Right hindlimb (tissue), 1 donor: Measurements from ENCODE around the gene MICU1.
"Not testable (repeated sequence)": the region's sequence is repeated elsewhere in the genome, so short reads cannot be mapped to it uniquely, and the experiment has no call there.

Experiments
- DNase-seq: peaks from one replicate; pipeline ENCODE4 v3.0.0-alpha.2; 2018

Gene MICU1

DNA sequence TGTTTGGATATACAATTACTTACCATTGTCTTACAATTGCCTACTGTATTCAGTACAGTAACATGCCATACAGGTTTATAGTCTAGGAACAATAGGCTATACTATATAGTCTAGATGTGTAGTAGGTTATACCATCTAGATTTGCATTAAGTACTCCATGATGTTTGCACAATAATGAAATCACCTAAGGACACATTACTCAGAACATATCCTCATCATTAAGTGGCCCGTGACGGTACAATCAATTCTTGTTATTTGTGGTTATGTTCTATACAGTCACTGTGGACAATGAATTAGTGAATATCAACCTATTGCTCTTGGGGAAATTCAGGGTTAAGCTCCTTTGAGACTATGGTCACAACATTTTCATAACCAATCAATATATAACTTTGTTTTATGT, 75.6 kb downstream of the MICU1 start:
- no peak for DNase-seq

DNA sequence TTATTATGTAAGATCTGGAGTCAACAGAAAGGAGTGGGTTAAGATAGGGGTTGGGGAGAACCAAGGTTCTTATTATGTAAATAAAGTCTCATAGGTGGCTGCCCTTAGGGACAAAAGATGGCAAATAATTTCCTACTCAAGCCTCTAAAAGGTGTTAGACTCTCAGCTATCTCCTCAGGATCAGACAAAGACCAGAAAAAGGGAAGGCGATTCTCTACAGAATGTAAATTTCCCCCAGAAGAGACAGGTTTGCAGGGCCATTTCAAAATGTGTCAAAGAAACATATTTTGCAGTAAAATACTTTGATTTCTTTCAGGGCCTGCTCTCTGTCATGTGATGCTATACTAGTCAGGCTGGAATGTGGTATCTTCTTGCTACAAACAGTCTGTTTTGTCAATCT, 80.3 kb downstream of the MICU1 start:
- DNase-seq = no peak

DNA sequence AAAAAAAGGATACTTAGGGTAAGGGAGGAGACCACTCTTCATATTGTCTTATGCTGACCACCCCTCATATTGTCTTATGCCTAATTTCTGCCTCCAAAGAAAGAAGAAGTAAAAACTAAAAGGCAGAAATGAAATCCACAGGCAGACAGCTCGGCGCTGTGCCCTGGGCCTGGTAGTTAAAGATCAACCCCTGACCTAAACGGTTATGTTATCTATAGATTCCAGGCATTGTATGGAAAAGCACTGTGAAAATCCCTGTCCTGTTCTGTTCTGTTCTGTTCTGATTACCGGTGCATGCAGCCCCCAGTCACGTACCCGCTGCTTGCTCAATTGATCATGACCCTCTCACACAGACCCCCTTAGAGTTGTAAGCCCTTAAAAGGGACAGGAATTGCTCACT, 82.0 kb downstream of the MICU1 start:
- DNase-seq = not testable (repeated sequence)

DNA sequence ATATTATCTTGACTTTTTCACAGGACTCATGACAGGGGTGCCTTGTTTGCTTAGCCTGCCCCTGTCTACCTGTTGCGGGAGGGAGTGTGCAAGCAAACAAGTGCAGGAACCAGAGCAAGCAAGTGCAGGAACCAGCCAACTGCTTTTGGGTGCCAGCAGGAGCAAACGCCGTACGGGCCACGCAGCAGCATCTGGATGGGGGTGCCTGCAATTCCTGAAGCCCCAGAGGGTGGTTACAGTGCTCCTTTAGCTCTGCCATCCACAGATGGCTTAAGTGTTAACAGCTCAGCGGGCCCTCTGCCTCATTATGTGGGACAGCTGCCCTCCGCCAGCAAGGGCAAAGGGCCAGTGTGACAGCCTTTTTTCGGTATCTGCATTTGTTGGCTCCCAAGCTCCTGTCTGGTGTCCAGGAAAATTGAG, 83.5 kb downstream of the MICU1 start:
- no peak for DNase-seq

DNA sequence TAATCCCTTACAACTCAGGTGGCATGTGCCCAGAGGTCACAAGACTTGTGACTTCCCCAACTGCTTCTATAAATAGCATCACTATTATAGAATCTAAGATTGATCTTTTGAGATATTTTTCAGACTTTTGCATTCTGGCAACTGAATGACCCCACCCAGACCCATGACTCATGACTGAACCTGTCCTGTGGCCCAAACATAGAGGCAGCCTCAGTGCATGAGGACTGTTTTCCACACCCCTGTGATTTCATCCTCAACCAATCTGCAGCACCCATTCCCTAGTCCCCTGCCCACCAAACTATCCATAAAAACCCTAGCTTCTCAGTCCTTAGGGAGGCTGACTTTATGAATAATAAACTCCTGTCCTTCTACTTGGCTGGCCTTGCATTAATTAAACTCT, 84.5 kb downstream of the MICU1 start:
- no peak for DNase-seq

DNA sequence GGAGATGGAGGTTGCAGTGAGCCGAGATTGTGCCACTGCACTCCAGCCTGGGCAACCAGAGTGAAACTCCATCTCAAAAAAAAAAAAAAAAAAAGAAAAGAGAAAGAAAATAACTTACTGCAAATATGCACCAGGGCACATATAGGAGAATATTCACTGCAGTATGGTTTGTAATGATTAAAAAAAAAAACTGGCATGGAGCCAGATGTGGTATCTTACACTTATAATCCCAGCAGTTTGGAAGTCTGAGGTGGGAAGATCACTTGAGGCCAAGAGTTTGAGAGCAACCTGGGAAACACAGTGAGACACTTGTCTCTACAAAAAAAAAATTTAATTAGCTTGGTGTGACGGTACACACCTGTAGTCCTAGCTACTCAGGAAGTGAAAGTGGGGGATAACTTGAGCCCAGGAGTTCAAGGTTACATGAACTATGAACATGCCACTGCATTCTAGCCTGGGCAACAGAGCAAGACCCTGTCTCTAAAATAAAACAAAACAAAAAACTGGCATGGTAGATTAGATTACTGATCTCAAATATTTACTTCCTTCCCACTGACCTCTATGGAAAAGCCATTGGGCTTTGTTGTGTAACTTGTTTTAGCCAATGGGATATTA, 85.6 kb downstream of the MICU1 start:
- no peak for DNase-seq

DNA sequence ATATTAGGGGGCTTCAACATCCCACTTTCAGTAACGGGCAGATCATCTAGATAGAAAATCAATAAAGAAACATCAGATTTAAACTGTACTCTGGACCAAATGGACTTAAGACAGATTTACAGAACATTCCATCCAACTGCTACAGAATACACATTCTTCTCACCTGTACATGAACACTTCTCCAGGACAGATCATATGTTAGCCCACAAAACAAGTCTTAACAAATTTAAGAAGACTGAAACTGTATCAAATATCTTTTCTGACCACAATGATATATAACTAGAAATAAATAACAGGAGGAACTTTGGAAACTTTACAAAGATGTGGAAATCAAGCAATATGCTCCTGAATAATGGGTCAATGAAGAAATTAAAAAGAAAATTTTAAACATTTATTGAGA, 86.7 kb downstream of the MICU1 start:
- DNase-seq = no peak

DNA sequence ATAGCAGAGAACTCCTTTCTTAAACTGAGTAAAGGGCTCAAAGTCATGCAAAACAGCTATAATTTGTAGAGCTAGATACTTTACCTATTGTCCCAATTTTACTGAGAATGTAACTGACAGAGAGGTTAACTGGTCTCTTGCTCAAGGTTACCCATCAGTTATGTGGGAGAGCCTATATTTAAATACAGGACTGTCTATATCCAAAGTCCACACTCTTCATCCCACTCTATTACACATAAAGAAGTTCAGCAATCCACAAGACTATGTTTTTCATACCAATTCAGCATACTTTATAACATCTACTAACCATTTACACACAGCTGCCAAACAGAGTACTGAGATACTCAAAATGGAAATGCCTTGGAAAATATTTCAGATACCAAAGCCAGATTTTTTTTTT, 100.2 kb downstream of the MICU1 start:
- no peak for DNase-seq

DNA sequence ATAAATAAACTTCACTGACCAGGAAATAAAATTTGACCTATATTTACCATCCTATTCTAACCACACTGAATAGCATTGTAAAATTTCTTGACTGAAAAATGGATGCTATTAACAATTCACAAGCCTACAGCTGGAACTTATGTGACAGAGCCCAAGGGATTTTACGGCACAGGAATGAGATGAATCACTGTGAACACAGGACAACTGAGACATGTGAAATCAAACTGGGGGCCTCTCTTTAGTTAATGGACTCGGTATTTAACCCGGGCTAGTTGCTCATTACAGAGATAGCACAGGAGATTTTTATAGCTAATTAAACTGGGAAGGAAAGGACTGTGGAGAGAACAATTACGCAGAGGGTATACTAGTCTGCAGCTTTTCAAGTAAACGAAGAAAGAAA, 100.6 kb downstream of the MICU1 start:
- no peak for DNase-seq

DNA sequence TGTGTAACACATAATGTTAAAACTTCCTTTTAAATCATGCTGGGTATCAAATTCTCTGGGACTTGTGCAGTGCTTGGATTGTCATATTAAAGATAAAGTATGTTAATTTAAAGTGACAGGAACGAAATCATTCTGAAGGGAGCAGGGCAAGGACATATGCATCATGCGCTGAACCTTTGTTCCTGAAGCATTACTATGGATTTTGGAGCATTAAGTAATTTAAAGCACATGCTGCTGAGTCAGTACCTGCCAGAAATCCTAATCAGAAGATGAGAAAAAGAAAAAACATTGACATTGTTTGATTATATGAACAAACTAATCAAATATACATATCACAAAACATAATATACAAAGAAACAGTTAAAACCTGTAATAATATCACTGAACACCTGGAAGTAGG, 101.4 kb downstream of the MICU1 start:
- DNase-seq = no peak

DNA sequence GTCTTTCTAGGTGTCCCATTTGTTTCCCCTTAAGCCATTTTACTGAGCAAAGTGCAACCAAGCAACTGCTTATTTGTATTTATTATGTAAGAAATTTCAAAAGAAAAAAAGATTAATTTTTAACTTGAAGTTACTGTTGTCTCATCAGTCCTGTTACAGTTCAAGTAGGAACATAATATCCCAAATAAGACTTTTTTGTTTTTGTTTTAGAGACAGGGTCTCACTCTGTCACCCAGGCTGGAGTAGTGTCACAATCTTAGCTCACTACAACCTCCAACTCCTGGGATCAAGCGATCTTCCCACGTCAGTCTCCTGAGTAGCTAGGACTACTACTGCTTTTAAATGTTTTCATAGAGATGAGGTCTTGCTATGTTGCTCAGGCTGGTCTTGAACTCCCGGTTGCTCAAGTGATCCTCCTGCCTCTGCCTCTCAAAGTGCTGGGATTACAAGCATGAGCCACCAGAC, 101.9 kb downstream of the MICU1 start:
- no peak for DNase-seq

DNA sequence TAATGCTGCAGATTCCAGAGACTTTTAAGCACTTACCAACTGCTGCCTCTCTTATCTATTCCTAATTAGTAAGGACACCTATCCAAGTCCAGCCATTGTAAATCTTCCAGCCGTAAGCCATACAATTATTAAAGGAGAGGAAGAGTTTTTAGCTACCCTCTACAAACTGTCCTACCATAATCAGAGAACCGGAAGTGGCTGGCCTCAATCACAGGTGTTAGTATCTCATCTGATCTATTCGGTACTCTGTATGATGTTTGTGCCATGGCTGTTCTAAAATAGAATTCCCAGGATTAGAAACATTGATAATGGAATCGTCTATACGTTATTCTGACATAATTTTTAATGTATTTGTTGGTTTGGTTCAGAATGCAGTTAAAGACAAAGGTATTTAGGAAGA, 102.8 kb downstream of the MICU1 start:
- no peak for DNase-seq

DNA sequence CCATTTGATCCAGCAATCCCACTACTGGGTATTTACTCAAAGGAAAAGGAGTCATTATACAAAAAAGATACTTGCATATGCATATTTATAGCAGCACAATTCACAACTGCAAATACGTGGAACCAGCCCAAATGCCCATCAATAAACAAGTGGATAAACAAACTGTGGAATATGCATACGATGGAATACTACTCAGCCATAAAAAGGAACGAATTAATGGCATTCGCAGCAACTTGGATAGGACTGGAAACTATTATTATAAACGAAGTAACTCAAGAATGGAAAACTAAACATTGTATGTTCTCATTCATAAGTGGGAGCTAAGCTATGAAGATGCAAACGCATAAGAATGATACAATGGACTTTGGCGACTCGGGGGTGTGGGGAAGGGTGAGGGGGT, 108.6 kb downstream of the MICU1 start:
- no peak for DNase-seq

DNA sequence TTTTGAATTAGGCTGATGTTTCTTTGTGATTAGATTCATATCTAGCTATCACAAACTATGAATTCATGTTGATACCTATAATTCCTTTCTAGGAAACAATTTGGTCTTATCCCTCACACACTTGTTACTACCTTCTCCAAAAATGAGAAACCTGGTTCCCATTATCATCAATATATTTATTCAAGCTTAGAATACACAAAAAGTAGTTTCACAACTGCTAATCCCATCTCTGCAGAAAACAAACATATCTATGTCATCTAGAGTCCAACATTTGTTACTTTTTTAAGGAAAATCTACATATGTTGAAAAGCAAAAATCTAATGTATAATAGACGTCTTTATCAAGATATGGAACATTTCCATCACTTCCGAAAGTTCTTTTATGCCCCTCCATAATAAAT, 110.4 kb downstream of the MICU1 start:
- DNase-seq = no peak

DNA sequence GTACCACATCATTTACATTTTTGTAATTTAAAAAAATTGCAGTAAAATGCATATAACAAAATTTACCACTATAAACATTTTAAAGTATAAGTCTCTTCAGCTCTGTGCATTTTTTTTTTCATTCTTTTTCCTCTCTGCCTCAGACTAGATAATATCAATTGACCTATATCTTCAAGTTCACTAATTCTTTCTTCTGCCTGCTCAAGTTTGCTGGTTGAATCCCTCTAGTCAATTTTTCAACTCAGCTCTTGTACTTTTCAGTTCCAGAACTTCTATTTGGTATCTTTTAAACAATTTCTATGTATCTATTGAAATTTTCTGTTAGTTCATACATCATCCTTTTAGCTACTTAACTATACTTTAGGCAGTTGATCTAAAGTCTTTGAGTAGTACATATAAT, 112.0 kb downstream of the MICU1 start:
- no peak for DNase-seq

DNA sequence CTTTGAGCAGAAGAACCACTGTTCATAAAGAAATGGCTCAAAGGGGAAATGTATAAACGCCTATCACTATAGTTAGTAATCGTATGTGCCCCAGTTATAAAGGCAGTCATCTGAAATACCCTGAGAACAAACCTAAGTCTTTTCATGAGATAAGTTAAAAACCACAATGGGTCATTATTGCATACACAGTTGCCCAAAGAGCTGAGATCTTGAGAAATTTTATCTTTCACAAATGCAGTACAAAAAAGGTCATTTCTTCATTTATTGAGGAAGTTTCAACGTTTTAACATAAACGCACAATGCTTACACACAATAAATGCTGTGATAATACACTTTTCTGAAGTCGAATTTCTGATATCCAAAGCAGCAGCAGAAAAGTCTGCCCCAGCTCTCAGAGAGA, 114.4 kb downstream of the MICU1 start:
- no peak for DNase-seq

DNA sequence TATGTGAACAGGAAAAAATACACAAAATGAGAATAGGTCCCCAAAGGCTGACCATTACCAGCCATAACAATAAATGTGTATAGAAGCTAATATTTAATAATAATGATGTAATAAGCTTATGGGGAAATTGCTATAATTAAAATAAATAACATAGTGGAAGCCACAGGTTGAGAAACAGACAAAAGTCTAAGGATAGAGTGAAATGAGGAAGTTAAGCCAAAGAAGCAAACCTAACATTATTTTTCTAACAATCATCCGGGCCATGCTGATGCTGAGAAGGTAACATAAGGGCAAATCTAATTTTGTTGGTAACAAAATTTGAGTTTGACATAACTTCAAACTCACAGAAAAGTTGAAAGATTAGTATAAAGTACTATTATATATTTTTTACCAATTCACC, 115.9 kb downstream of the MICU1 start:
- DNase-seq = no peak

DNA sequence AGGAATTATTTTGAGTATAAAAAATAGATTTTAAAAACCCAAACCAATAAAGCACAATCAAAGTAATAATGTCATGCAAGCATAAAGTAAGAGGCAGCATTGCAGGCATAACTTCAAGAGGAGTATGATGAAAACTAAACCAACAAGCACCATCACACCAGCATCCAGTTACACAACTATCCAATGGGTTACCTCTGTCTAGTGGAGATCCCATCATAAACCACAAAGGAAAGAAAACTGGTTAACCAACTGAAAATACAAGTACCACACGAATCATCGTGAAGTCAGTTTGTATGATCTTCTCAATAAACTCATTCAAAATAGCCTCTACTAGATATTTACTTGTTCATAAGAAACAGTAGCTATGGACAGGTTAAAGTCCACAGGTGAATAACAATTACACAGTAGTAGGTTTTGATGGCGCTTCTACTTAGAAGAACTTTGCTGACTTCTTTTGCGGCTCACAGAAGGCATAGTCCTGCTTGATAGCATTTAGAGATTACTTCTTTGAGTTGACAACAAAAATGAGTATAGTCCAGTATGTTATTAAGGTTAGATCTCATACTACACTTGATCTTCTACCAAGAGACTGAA, 116.6 kb downstream of the MICU1 start:
- no peak for DNase-seq

DNA sequence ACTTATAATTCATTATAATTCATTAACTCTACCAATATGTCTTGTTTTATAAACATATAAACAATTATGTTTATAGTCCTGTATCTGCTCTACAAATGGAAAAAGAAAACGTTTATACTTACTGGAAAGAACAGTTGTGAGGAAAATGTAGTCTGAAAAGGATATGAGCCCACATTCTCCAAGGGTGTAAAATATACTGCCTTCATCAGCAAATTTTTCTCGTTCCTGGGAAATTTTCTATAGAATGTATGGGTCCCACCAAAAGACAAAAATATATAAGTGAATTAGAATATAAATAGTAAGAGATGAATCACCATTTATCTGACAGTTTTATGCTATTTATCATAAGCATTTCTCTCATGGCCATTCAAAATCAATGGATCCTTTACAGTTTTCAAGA, 117.8 kb downstream of the MICU1 start:
- DNase-seq = no peak

DNA sequence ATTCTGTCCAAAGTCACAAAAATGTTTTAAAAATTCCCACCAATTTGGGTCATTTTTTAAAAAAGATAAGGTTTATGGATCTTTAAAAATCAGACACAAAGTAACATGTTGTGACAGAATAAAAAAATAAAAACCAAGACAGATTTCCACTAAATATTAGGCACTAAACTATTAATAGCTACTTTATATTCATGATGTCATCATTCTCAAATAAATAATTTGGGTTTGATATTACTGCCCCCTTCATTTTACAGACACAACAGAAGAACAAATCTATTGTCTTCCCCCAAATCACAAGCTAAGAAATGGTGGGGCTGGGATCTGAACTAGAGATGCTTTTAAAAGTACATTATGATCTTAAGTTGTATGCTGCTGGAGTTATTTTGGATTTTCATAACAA, 119.4 kb downstream of the MICU1 start:
- no peak for DNase-seq

DNA sequence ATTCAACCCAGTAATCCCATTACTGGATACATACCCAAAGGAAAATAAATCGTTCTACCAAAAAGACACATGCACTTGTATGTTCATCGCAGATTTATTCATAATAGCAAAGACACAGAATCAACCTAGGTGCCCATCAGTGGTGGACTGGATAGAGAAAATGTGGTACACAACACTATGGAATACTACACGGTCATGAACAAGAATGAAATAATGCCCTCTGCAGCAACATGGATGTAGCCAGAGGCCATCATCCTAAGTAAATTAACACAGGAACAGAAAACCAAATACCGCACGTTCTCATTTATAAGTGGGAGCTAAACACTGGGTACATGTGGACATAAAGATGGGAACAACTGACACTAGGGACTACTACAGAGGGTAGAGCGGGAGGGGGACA, 120.4 kb downstream of the MICU1 start:
- no peak for DNase-seq

DNA sequence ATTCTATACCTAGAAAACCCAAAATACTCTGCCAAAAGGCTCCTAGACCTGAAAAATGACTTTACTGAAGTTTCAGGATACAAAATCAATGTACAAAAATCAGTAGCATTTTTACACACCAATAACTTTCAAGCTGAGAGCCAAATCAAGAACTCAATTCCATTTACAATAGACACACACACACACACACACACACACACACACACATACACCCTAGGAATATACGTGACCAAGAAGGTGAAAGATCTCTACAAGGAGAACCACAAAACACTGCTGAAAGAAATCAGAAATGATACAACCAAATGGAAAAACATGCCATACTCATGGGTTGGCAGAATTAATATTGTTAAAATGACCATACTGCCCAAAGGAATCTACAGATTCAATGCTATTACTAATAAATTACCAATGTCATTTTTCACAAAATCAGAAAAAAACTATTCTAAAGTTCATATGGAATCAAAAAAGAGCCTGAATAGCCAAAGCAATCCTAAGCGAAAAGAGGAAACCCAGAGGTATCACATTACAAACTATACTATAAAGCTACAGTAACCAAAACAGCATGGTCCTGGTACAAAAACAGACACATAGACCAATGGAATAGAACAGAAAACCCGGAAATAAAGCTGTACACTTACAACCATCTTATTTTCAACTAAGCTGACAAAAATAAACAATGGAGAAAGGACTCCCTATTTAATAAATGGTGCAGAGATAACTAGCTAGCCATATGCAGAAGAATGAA, 122.0 kb downstream of the MICU1 start:
- no peak for DNase-seq

DNA sequence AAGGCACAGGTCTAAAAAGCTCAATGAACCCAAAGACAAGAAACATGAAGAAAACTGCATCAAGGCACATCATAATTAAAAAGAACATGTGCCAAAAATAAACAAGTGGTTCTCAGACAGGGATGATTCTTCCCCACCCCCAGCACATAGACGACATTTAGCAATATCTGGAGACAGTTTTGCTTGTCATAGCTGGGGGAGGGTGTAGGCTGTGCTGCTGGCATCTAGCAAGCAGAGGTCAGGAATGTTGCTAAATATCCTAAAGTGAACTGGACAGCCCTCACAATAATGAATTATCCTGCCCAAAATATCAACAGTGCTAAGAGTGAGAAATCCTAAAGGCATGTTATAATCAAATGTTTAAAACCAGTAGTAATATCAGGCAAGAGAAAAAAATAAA, 122.6 kb downstream of the MICU1 start:
- DNase-seq = no peak

DNA sequence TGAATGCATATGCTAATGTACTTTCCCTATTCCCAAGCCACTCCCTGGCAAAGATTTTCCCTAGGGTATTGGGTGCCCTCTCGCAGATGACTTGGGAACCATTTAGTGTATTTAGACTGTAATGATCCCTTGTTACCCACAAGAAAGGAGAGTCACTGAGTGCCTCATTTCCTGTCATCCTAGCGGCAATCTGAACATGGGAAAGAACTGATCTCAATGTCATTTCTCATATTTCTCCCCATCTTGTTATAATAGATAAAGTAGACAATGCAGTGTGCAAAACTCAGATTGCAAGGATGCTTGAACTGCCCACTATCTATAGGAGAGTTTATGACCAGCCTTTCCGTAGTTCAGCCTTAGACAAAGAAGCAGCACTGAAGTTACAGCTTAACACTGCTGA, 123.3 kb downstream of the MICU1 start:
- no peak for DNase-seq

DNA sequence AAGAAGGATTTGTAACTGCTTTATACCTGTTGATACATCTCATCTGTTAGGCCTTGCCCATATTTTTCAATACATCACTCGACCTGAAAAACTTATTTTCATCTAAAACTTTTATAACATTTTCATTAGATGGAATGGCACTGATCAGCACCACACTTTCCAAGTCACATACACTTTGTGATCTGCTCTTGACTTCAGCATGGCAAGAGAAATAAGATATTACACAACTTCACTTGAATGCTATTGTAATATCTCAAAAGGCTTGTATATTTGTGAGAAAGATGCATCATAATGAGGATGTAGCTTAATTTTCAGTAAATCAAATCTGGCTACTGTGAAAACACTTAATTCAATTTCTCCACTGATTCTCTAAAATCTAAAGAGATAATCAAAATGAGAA, 126.2 kb downstream of the MICU1 start:
- no peak for DNase-seq
